Hematopoietic multipotent progenitor cell treated with erythropoietin and hydrocortisone succinate and interleukin-3 and kit ligand, for 8 days (in vitro differentiated cells): ENCODE measurements around the gene CIC.
A peak's percentile ranks its signal among the peaks of the same experiment; 100 is the strongest.
"Not testable (repeated sequence)": the region's sequence is repeated elsewhere in the genome, so short reads cannot be mapped to it uniquely, and the experiment has no call there.

ENCODE experiments used
- DNase-seq: peaks from one replicate; pipeline ENCODE4 v3.0.0-alpha.2; 2015

CIC gene

GRCh38 chr19:42315024-42315423 lies 46.0 kb downstream of the CIC start:
- DNase-seq, result no peak

GRCh38 chr19:42316223-42317211 lies 47.5 kb downstream of the CIC start:
- no peak for DNase-seq

GRCh38 chr19:42317535-42317934 lies 48.5 kb downstream of the CIC start:
- no peak for DNase-seq

DNA sequence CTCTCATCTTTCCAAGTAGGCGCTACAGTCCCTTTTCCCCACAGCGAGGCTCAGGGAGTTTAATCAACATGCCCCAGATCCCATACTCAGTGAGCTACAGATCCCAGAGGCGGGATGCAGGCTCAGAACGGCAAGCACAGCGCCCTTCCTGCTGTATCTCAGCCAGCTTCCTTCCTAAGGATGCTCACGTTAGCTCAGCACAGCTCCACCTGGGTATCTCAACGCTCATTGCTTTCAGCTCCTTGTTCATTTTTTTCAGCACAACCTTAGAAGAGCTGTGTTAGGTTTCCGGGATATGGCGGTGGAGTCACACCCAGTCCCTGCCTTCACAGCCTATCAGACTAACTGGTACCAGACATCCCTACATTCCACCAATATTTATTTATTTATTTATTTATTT lies 53.3 kb downstream of the CIC start:
- DNase-seq, result no peak

DNA sequence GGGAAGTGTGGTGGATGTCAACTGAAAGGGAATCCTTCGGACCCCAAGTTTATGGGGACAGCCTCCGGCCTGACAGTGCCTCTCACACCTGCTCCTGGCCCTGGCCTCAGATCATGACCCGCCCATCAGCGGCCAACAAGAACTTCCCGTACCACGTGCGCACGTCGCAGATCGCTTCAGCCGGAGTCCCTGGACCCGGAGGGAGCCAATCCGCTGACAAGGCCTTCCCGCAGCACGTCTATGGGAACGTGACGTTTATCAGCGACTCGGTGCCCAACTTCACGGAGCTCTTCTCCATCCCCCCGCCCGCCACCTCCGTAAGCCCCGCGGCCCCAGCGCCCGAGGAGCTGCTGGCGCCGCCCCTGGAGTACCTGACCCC lies 54.4 kb downstream of the CIC start:
- DNase-seq, result no peak

DNA sequence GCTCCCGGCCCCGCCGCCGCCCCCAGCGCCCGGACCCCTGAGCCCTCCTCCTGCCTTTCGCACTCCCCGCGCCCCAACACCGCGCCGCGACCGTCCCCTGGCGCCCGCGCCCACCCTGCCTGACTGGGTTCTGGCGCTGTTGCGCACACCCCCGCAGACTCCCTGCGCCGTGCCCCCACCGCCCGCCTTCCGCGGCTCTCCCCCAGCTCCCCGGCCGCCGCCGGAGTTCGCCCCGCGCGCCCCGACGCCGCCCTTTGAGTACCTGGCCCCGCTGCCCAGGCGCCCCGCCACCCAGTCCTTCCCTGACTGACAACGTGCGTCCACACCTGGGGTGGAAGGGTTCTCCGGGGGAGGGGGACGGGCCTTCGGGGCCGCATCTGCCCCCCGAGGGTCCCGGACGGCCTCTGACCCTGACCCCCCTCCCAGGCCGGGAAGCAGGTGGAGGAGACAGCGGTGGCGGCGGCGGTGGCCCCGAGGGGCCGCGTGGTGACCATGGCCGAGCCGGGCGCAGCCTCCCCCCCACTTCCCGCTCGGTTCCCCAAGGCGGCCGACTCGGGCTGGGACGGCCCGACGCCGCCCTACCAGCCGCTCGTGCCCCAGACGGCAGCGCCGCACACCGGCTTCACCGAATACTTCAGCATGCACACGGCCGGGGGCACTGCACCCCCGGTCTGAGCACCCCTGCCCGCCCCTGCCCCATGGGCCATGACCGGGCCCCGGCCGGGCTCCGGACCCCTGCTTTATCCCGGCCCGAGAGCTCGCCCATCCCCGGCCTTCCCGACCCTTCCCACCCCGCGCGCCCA lies 55.0 kb downstream of the CIC start:
- DNase-seq, result no peak

DNA sequence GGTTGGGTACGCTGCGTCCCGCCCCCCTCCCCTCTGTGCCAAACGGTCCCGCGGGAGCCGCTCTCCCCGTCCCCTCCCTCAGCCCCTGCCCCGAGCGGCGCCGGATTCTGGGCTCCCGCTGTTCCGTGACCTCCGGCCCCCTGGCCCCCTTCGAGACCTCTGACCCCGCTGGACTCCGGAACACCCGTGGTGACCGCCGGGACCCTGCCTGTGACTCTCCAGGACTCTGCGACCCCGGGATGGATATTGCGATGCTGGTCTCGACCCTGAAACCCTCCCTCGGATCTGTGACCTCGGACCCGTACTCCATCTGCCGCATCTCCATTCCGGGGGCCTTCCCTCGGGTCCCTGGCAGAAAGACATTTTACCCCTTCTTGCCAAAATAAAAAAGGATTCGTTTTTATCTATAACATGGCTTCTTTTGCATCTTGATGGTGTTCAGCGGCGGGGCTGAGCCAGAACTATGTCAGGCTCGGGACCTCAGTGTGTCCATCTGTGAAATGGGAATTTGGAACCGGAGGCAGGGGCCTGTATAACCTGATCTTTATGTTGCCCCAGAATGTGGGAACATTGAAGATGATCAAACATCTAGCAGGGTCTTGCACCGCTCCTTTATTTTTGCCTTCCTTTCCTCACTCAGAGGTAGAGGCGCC lies 55.7 kb downstream of the CIC start:
- no peak for DNase-seq

GRCh38 chr19:42325308-42325895 lies 56.4 kb downstream of the CIC start, which contains the start of gene MEGF8:
Gene MEGF8, plus strand, starts transcription at chr19:42325635. Its CDS starts 609 bp downstream, at chr19:42326244.
- peak; percentile 99 for DNase-seq

- peak; percentile 35 for DNase-seq
Measured at GRCh38 chr19:42325896-42326771, 57.1 kb downstream of the CIC start.

DNA sequence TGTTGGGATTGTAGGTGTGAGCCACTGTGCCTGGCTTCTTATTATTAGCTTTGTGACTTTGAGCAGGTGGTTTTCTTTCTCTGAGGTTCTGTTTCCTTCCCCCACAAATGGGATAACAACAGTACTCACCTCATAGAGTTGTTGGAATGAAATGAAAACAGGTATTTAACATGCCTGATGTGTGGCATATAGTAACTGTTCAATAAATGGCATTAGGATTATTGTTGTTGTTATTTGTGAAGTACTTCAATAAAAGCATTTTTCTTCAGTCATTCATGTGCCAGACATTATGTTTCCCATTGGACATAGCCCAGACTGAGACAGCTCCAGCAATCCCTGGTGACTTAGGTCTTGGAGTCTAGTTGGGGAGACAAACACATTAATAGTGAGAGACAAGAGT lies 57.9 kb downstream of the CIC start:
- no peak for DNase-seq

GRCh38 chr19:42327381-42327780 lies 58.3 kb downstream of the CIC start:
- DNase-seq, result no peak

GRCh38 chr19:42328106-42328505 lies 59.1 kb downstream of the CIC start:
- no peak for DNase-seq

DNA sequence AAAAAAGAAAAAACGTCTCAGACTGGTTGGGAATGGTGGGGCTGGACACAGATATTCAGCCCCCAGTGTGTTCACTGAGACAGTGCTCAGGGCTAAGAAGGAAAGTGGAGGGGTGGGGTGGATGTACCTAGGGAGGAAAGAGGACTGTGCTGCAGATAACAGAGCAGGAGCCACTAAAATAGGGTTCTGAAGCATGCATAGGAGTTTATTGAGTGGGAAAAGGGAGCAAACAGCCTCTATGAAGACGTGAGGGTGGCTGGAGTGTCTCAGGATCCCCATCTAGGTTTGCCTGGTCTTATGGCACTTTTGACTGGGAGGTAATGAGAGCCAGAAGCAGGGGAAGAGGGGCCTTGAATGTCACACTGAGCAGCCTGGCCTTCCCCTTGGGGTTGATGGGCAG lies 59.8 kb downstream of the CIC start:
- DNase-seq, result no peak

DNA sequence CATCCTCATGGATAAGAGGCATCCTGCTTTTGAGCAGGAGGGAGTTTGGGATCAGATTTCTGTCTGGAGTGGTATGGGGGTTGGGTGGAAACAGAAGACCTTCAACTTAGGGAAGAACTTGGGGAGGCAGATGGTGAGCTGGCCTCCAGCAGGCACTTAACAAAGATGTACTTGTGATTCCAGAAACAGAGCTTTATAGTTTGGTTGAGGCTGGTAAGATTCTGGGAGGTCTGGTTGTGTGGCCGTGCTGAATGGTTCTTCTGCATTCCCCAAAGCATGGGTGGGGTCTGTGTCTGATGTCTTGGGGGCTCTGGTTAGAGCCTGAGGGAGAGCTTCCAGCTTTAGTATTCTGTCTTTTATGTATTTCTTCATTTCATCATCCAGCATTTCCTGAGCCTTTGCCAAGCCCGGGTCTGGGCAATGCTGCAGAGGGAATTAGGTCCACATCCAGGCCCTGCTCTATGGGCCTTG lies 61.2 kb downstream of the CIC start:
- no peak for DNase-seq

GRCh38 chr19:42331333-42331732 lies 62.3 kb downstream of the CIC start:
- not testable (repeated sequence) for DNase-seq

GRCh38 chr19:42332059-42332458 lies 63.0 kb downstream of the CIC start:
- no peak for DNase-seq

DNA sequence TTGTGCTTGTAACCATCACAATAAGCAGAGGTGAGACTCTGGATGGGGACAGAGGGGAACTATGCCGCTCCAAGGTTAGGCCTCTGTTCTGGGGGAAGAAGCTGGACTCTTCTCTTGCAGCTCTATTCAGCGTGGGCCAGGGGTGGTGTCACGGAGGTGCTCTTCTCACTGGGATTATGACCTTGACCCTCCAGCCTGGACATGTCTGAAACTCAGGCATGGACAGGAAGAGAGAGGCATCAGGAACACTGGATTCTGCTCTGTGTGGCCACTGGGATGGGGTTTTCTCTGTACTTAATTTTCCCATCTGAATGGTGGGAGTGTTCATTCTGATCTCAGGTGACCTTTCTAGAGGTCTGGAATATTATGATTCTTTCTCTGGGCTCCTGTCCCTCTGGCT lies 64.0 kb downstream of the CIC start:
- DNase-seq, result no peak

DNA sequence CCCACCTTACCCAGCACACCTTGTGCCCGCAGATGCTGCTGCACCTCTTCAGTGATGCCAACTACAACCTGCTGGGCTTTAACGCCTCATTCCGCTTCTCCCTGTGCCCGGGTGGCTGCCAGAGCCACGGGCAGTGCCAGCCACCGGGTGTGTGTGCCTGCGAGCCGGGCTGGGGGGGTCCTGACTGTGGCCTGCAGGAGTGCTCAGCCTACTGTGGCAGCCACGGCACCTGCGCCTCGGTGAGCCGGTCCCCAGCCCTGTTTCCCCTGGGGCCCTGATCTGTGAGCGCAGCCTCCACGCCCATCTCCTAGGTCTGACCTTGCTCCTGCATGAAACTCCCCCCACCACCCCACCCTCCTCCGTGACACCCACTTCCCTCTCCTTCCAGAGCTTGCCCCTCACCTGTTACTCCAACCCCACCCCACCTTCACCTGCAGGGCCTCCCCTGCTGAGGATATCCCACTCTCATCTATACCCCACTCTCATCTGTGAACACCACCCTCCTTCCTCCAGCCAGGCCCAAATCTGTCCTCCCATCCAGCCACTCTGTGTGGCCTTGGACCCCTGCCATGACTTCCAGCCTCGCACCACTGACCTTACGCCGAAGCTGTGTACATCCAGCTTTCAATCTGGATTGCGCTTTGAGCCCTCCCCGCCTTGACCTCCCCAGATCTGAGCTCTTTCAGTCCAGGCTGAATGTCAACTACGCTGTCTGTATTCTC lies 65.1 kb downstream of the CIC start:
- no peak for DNase-seq

DNA sequence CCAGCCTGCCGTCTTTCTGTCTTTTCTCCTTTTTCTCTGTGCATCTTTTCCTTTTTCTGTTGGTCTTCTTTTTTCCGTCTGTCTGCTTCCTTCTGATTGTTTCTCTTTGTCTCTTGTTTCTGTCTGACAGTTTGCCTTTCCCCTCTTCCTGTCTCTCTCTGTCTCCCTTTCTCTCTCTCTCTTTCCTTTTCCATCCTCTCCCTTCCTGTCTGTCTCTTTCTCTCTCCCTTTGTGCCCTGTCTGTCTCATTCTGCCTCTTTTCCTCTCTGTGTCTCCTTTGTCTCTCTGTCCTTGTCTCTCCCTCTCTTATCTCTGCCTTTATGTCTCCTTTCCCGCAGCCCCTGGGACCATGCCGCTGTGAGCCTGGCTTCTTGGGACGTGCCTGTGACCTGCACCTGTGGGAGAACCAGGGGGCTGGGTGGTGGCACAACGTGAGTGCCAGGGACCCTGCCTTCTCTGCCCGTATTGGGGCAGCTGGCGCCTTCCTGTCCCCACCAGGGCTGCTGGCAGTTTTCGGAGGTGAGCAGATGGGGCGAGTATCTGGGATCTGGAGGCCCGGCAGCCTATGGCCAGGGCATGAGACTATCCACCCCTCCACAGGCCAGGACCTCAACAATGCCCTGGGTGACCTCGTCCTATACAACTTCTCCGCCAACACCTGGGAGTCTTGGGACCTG lies 65.8 kb downstream of the CIC start:
- no peak for DNase-seq

- DNase-seq, result no peak
Measured at GRCh38 chr19:42335374-42335936, 66.4 kb downstream of the CIC start.
